ENCODE results near the gene CTDNEP1.

- TF ChIP-seq EP300 (IDR thresholded peaks at IDR 0.05) (peak; percentile 59 to 73), CTCF (IDR thresholded peaks at IDR 0.05) (peak in 1 of 5 experiments; percentile 29), POLR2A (IDR thresholded peaks at IDR 0.05) (peak; percentile 77 to 92)
These were observed 31.5 kb downstream of the CTDNEP1 start, which contains the start of the genes ACADVL and DLG4 for GRCh38 chr17:7219812-7220592.
